Prostate gland (tissue), 2 donors: Measurements from ENCODE around the gene HIGD2A.

Experiments
- POLR2A ChIP-seq: fragments of 450-650 bp; IDR thresholded peaks from one replicate; pipeline ENCODE4 v1.6.1; 2016; ENCODE audit warnings: antibody characterized with exemption, mild to moderate bottlenecking
- POLR2AphosphoS5 ChIP-seq: sonication (generic); formaldehyde crosslinking; IDR thresholded peaks from one replicate; pipeline ENCODE4 v1.6.1; 2017; ENCODE audit warnings: antibody characterized with exemption
- TF ChIP-seq, protein P1 (sequence below), 4 experiments: fragments of 200-600 bp in 2 of 4; fragments of 450-650 bp in 2 of 4; sonication (generic) in 2 of 4; IDR thresholded peaks; 1 replicate in 3 of 4; 2 replicates in 1 of 4; pipeline ENCODE4 v1.5.1; 2016 to 2019; ENCODE audit warnings: antibody characterized with exemption in 4 of 4, mild to moderate bottlenecking in 2 of 4, moderate library complexity in 2 of 4

GRCh38 chr5:176405656-176406435 is 17.3 kb downstream of the HIGD2A start:
- TF ChIP-seq, protein P1, sequence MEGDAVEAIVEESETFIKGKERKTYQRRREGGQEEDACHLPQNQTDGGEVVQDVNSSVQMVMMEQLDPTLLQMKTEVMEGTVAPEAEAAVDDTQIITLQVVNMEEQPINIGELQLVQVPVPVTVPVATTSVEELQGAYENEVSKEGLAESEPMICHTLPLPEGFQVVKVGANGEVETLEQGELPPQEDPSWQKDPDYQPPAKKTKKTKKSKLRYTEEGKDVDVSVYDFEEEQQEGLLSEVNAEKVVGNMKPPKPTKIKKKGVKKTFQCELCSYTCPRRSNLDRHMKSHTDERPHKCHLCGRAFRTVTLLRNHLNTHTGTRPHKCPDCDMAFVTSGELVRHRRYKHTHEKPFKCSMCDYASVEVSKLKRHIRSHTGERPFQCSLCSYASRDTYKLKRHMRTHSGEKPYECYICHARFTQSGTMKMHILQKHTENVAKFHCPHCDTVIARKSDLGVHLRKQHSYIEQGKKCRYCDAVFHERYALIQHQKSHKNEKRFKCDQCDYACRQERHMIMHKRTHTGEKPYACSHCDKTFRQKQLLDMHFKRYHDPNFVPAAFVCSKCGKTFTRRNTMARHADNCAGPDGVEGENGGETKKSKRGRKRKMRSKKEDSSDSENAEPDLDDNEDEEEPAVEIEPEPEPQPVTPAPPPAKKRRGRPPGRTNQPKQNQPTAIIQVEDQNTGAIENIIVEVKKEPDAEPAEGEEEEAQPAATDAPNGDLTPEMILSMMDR (IDR thresholded peaks at IDR 0.05) = no peak
- no peak for TF ChIP-seq POLR2A
- no peak for TF ChIP-seq POLR2AphosphoS5
